Neural progenitor cell (in vitro differentiated cells): ENCODE data around the gene SH2D3C. TPM values are rescaled to one million over a fixed set of nuclear protein-coding genes. Genes with fewer than 3 reads are reported as not detected.

Experiments used
- DNase-seq: peaks from one replicate; pipeline ENCODE4 v3.0.0-alpha.2; 2016; ENCODE audit warnings: low spot score
- H2AFZ ChIP-seq: fragments of 200-600 bp; sonication (generic); replicated peaks from 2 replicates; pipeline ENCODE4 v1.6.1; 2016; ENCODE audit warnings: antibody characterized with exemption
- H3F3A ChIP-seq: fragments of 200-600 bp; sonication (generic); 2 replicates; pipeline ENCODE4 v1.6.1; 2016; ENCODE audit warnings: antibody characterized with exemption, low read depth
- H3K27ac ChIP-seq: fragments of 200-600 bp; sonication (generic); 2 replicates; pipeline ENCODE4 v1.5.1; 2016; ENCODE audit warnings: mild to moderate bottlenecking
- H3K27me3 ChIP-seq: fragments of 200-600 bp; sonication (generic); 2 replicates; pipeline ENCODE4 v1.6.1; 2016; ENCODE audit warnings: mild to moderate bottlenecking, moderate library complexity
- H3K36me3 ChIP-seq: fragments of 200-600 bp; sonication (generic); 2 replicates; pipeline ENCODE4 v1.5.1; 2016
- H3K4me1 ChIP-seq: fragments of 200-600 bp; sonication (generic); 2 replicates; pipeline ENCODE4 v1.6.1; 2016; ENCODE audit warnings: mixed run types
- H3K4me2 ChIP-seq: fragments of 200-600 bp; sonication (generic); 2 replicates; pipeline ENCODE4 v1.6.1; 2016
- H3K4me3 ChIP-seq: fragments of 200-600 bp; sonication (generic); 2 replicates; pipeline ENCODE4 v1.5.1; 2016
- H3K79me2 ChIP-seq: fragments of 200-600 bp; sonication (generic); 2 replicates; pipeline ENCODE4 v1.6.1; 2016; ENCODE audit warnings: low read depth
- H3K9ac ChIP-seq: fragments of 200-600 bp; sonication (generic); 2 replicates; pipeline ENCODE4 v1.6.1; 2016
- H3K9me3 ChIP-seq: fragments of 200-600 bp; sonication (generic); 2 replicates; pipeline ENCODE4 v1.5.1; 2016; ENCODE audit warnings: low read depth
- H4K20me1 ChIP-seq: fragments of 200-600 bp; sonication (generic); 2 replicates; pipeline ENCODE4 v1.6.1; 2016; ENCODE audit warnings: low read depth
- H3K27ac Mint-ChIP-seq: 3 replicates; pipeline ENCODE4 v1.8.0; 2021; ENCODE audit warnings: mixed read lengths
- H3K27me3 Mint-ChIP-seq: 2 replicates; pipeline ENCODE4 v1.8.0; 2022; ENCODE audit warnings: low read depth, mild to moderate bottlenecking, inconsistent platforms, moderate library complexity, mixed read lengths; ENCODE audit not compliant: insufficient read depth
- H3K36me3 Mint-ChIP-seq: 3 replicates; pipeline ENCODE4 v1.8.0; 2021; ENCODE audit warnings: mixed read lengths
- H3K4me1 Mint-ChIP-seq: 3 replicates; pipeline ENCODE4 v1.8.0; 2021; ENCODE audit warnings: mixed read lengths
- H3K4me3 Mint-ChIP-seq: 3 replicates; pipeline ENCODE4 v1.8.0; 2021; ENCODE audit warnings: mild to moderate bottlenecking, moderate library complexity, mixed read lengths
- H3K9me3 Mint-ChIP-seq: 3 replicates; pipeline ENCODE4 v1.8.0; 2020; ENCODE audit warnings: mixed read lengths
- EZH2 ChIP-seq: fragments of 200-600 bp; sonication (generic); IDR thresholded peaks from 2 replicates; pipeline ENCODE4 v1.6.1; 2017; ENCODE audit warnings: antibody characterized with exemption, mild to moderate bottlenecking, moderate library complexity
- EZH2phosphoT487 ChIP-seq: fragments of 200-600 bp; sonication (generic); IDR thresholded peaks from 2 replicates; pipeline ENCODE4 v1.6.1; 2017; ENCODE audit warnings: antibody characterized with exemption
- total RNA-seq: library from RNA; depleted of rRNA; stranded (reverse); fragments of >200 nt; gene quantifications from 2 replicates; pipeline ENCODE4 v1.2.3, GENCODE V29; 2015; ENCODE audit warnings: low replicate concordance
- TF ChIP-seq, protein P1 (sequence below): fragments of 200-600 bp; sonication (generic); IDR thresholded peaks from 2 replicates; pipeline ENCODE4 v1.5.1; 2017; ENCODE audit warnings: antibody characterized with exemption, mild to moderate bottlenecking

SH2D3C gene
- total RNA-seq, 1 donor from 2014 or later: 1.9 TPM

DNA sequence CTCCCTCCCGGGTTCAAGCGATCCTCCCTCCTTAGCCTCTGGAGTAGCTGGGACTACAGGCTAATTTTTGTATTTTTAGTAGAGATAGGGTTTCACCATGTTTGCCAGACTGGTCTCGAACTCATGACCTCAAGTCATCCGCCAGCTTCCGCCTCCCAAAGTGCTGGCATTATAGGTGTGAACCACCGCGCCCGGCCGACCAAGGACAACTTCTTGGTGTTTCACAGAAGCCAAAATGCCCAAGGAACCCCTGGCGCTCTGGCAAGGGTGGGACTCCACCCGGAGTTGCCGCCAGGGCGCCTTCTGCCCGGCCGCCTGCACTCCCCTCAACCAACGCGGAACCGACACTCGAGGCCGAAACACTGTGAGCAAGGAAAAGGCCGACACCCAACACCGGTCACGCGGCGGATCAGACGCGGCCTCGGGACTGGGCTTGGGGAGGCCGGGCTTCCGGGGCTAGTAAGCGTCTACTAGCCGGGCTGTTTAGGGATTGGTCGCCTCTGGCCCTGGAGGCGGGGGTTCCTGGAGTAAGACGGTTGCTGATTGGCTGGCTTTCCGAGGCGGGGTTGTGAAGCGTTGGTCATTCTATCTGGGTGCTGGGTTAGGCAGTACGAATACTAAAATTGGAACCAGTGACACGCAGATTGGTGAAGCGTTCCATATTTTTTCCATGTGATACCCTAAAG is 79.3 kb downstream of the SH2D3C start:
- H3K4me1 Mint-ChIP-seq: peaks cover 3% of the 10 kb centered on the region
- no peaks in the 10 kb centered on the region for H3K9me3 Mint-ChIP-seq
- H3K27me3 Mint-ChIP-seq: peaks cover 5% of the 10 kb centered on the region
- no peak overlapping the region for H3K27ac ChIP-seq
- no peak overlapping the region for H3K27ac Mint-ChIP-seq
- H3K4me1 ChIP-seq: no peaks in the 10 kb centered on the region
- no peak for TF ChIP-seq EZH2
- no peak for TF ChIP-seq EZH2phosphoT487
- TF ChIP-seq, protein P1, sequence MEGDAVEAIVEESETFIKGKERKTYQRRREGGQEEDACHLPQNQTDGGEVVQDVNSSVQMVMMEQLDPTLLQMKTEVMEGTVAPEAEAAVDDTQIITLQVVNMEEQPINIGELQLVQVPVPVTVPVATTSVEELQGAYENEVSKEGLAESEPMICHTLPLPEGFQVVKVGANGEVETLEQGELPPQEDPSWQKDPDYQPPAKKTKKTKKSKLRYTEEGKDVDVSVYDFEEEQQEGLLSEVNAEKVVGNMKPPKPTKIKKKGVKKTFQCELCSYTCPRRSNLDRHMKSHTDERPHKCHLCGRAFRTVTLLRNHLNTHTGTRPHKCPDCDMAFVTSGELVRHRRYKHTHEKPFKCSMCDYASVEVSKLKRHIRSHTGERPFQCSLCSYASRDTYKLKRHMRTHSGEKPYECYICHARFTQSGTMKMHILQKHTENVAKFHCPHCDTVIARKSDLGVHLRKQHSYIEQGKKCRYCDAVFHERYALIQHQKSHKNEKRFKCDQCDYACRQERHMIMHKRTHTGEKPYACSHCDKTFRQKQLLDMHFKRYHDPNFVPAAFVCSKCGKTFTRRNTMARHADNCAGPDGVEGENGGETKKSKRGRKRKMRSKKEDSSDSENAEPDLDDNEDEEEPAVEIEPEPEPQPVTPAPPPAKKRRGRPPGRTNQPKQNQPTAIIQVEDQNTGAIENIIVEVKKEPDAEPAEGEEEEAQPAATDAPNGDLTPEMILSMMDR: peak; percentile 10
- H4K20me1 ChIP-seq: no peaks in the 10 kb centered on the region
- peak overlapping the region; percentile 69 for H3K4me2 ChIP-seq
- no peaks in the 10 kb centered on the region for H3K36me3 ChIP-seq
- no peaks in the 10 kb centered on the region for H3K9me3 ChIP-seq
- peak overlapping the region; percentile 83 for H2AFZ ChIP-seq
- peaks cover 18% of the 10 kb centered on the region for H3F3A ChIP-seq
- no peaks in the 10 kb centered on the region for H3K36me3 Mint-ChIP-seq
- no peaks in the 10 kb centered on the region for H3K79me2 ChIP-seq
- peak overlapping the region; percentile 36 for H3K4me3 ChIP-seq
- no peaks in the 10 kb centered on the region for H3K27me3 ChIP-seq
- peak; percentile 97 for DNase-seq
- H3K4me3 Mint-ChIP-seq: peak overlapping the region; percentile 75
- no peak overlapping the region for H3K9ac ChIP-seq

DNA sequence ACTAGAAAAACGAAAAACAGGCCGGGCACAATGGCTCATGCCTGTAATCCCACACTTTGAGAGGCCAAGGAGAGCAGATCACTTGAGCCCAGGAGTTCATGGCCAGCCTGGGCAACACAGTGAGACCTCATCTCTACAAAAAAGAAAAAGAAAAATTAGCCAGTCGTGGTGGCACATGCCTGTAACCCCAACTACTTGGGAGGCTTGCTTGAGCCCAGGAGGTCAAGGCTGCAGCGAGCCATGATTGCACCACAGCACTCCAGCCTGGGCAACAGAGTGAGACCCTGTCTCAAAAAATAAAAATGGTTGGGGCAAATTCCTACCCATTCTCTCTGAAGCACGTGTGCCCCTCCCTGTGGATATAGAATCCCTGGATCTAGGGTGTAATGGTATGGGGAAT is 80.1 kb downstream of the SH2D3C start:
- peak overlapping the region; percentile 37 for H3K4me3 Mint-ChIP-seq
- TF ChIP-seq, protein P1: no peak
- TF ChIP-seq EZH2 (no peak), EZH2phosphoT487 (no peak)

DNA sequence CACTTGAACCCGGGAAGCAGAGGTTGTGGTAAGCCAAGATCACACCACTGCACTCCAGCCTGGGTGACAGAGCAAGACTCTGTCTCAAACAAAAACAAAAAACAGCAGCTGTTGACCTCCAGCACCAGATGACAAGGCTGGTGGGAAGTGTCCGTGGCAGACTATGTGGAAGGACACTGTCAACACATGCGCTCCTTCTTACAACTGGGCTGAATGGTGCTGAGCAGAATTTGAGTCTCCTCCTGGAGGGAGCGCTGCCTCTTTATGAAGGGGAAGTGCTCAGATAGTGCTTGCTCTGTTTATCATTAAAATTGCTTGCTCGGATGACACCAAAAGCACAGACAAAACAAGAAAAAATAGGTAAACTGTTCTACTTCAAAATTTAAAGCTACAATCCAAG is 80.9 kb downstream of the SH2D3C start:
- no peaks in the 10 kb centered on the region for H3K36me3 Mint-ChIP-seq
- no peak overlapping the region for H3K27ac Mint-ChIP-seq
- Histone ChIP-seq H3F3A (peaks cover 18% of the 10 kb centered on the region), H3K4me2 (no peak overlapping the region), H3K27ac (no peak overlapping the region), H3K4me3 (no peak overlapping the region), H3K9ac (no peak overlapping the region), H4K20me1 (no peaks in the 10 kb centered on the region), H3K27me3 (no peaks in the 10 kb centered on the region), H3K79me2 (no peaks in the 10 kb centered on the region), H3K4me1 (no peaks in the 10 kb centered on the region), H3K36me3 (no peaks in the 10 kb centered on the region), H3K9me3 (no peaks in the 10 kb centered on the region), H2AFZ (no peak overlapping the region)
- H3K27me3 Mint-ChIP-seq: peaks cover 5% of the 10 kb centered on the region
- no peak overlapping the region for H3K4me3 Mint-ChIP-seq
- TF ChIP-seq, protein P1: no peak
- no peak for TF ChIP-seq EZH2phosphoT487
- TF ChIP-seq EZH2: no peak
- H3K9me3 Mint-ChIP-seq: no peaks in the 10 kb centered on the region
- no peak for DNase-seq
- H3K4me1 Mint-ChIP-seq: peaks cover 3% of the 10 kb centered on the region

More for the DNA sequence above, 80.1 kb downstream of the SH2D3C start:
- Mint-ChIP-seq H3K36me3 (no peaks in the 10 kb centered on the region), H3K9me3 (no peaks in the 10 kb centered on the region), H3K27me3 (peaks cover 5% of the 10 kb centered on the region), H3K27ac (no peak overlapping the region), H3K4me1 (peaks cover 3% of the 10 kb centered on the region)
- Histone ChIP-seq H4K20me1 (no peaks in the 10 kb centered on the region), H3F3A (peaks cover 18% of the 10 kb centered on the region), H3K4me2 (no peak overlapping the region), H3K9me3 (no peaks in the 10 kb centered on the region), H2AFZ (no peak overlapping the region), H3K4me3 (no peak overlapping the region), H3K36me3 (no peaks in the 10 kb centered on the region), H3K27me3 (no peaks in the 10 kb centered on the region), H3K79me2 (no peaks in the 10 kb centered on the region), H3K9ac (no peak overlapping the region), H3K27ac (no peak overlapping the region), H3K4me1 (no peaks in the 10 kb centered on the region)
- DNase-seq: no peak
